ENCODE results near the gene CMC2.
A peak's percentile ranks its signal among the peaks of the same experiment; 100 is the strongest.

CMC2 gene

GRCh38 chr16:80984124-80984892 lies 22.4 kb downstream of the CMC2 start:
- no peak overlapping the region for H3K27ac ChIP-seq
- POLR2A ChIA-PET (ENCODE audit: low non-redundant PET): no interaction called here

DNA sequence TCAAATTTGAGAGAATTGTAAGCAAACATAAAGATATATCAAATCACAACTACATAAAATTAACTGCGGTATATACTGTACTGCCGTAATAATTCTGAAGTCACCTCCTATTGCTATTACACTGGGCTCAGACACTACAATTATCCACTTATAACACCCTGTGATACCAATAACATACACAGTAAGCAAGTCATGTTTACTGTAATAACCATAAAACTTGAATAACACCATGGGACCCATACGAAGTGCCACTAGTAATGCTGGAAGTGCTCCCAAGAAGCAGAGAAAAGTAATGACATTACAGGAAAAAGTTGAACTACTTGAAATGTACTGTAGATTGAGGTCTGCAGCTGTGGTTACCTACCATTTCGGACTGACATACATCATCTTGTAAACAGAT lies 24.0 kb downstream of the CMC2 start:
- DNase-seq (ENCODE audit: low spot score): no peak
- TF ChIP-seq, protein P1, sequence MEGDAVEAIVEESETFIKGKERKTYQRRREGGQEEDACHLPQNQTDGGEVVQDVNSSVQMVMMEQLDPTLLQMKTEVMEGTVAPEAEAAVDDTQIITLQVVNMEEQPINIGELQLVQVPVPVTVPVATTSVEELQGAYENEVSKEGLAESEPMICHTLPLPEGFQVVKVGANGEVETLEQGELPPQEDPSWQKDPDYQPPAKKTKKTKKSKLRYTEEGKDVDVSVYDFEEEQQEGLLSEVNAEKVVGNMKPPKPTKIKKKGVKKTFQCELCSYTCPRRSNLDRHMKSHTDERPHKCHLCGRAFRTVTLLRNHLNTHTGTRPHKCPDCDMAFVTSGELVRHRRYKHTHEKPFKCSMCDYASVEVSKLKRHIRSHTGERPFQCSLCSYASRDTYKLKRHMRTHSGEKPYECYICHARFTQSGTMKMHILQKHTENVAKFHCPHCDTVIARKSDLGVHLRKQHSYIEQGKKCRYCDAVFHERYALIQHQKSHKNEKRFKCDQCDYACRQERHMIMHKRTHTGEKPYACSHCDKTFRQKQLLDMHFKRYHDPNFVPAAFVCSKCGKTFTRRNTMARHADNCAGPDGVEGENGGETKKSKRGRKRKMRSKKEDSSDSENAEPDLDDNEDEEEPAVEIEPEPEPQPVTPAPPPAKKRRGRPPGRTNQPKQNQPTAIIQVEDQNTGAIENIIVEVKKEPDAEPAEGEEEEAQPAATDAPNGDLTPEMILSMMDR (conservative IDR thresholded peaks at IDR 0.05; ENCODE audit: low read depth): no peak
- ChIA-PET CTCF (no interaction called here), POLR2A (ENCODE audit: low non-redundant PET) (no interaction called here)
- H3K27ac ChIP-seq: no peak overlapping the region

More at GRCh38 chr16:80984124-80984892, 22.4 kb downstream of the CMC2 start:
- TF ChIP-seq, protein P1 (conservative IDR thresholded peaks at IDR 0.05; ENCODE audit: low read depth): no peak
- CTCF ChIA-PET: no interaction called here
- no peak for DNase-seq (ENCODE audit: low spot score)

- TF ChIP-seq, protein P1 (conservative IDR thresholded peaks at IDR 0.05; ENCODE audit: low read depth): no peak
- DNase-seq (ENCODE audit: low spot score): no peak
- POLR2A ChIA-PET (ENCODE audit: low non-redundant PET): no interaction called here
- no peak overlapping the region for H3K27ac ChIP-seq
- CTCF ChIA-PET: interaction anchor here (0.7 kb wide), 1 partner anchor 17 kb away, joined by 4 read pairs; no protein-coding TSS in a partner anchor
Measured at GRCh38 chr16:80981103-80981502, 25.6 kb downstream of the CMC2 start.

GRCh38 chr16:80976946-80977345 lies 29.7 kb downstream of the CMC2 start:
- no peak for DNase-seq (ENCODE audit: low spot score)
- no peak overlapping the region for H3K27ac ChIP-seq
- TF ChIP-seq, protein P1 (conservative IDR thresholded peaks at IDR 0.05; ENCODE audit: low read depth): no peak
- ChIA-PET CTCF (no interaction called here), POLR2A (ENCODE audit: low non-redundant PET) (no interaction called here)

- peak; percentile 10 for DNase-seq (ENCODE audit: low spot score)
- CTCF ChIA-PET: interaction anchor here (0.8 kb wide), 1 partner anchor 107 kb away, joined by 3 read pairs; no protein-coding TSS in a partner anchor
- TF ChIP-seq, protein P1 (conservative IDR thresholded peaks at IDR 0.05; ENCODE audit: low read depth): peak; percentile 18; the same call in 1 of the 2 replicates
- POLR2A ChIA-PET (ENCODE audit: low non-redundant PET): no interaction called here
- H3K27ac ChIP-seq: no peak overlapping the region
Measured at GRCh38 chr16:80974649-80975376, 31.9 kb downstream of the CMC2 start.

DNA sequence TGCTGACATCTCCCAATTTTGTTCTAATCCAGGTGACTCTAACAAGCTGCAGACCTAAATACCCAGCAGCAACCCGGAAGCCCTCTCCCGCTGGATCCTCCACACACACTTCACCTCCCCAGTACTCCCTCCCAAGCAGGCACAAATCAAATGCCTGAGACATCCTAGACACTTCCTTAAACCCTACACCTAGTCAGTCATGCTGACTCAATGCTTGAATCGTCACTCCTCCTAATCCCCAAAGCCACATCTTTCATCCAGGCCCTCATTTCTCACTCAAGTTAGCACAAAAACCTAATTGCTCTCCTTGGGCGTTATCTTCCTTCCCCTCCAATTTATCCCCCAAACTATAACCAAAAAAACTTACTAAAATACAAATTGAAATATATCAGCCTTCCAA lies 32.7 kb downstream of the CMC2 start:
- peak; percentile 12 for DNase-seq (ENCODE audit: low spot score)
- ChIA-PET CTCF (interaction anchor here (0.8 kb wide), 1 partner anchor 108 kb away, joined by 3 read pairs; no protein-coding TSS in a partner anchor), POLR2A (ENCODE audit: low non-redundant PET) (no interaction called here)
- no peak overlapping the region for H3K27ac ChIP-seq
- TF ChIP-seq, protein P1 (conservative IDR thresholded peaks at IDR 0.05; ENCODE audit: low read depth): no peak

All from RWPE1 (cell line).